ENCODE results near the gene GSTK1.

- TF ChIP-seq, protein P1, sequence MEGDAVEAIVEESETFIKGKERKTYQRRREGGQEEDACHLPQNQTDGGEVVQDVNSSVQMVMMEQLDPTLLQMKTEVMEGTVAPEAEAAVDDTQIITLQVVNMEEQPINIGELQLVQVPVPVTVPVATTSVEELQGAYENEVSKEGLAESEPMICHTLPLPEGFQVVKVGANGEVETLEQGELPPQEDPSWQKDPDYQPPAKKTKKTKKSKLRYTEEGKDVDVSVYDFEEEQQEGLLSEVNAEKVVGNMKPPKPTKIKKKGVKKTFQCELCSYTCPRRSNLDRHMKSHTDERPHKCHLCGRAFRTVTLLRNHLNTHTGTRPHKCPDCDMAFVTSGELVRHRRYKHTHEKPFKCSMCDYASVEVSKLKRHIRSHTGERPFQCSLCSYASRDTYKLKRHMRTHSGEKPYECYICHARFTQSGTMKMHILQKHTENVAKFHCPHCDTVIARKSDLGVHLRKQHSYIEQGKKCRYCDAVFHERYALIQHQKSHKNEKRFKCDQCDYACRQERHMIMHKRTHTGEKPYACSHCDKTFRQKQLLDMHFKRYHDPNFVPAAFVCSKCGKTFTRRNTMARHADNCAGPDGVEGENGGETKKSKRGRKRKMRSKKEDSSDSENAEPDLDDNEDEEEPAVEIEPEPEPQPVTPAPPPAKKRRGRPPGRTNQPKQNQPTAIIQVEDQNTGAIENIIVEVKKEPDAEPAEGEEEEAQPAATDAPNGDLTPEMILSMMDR (IDR thresholded peaks at IDR 0.05): no peak
- no peak for TF ChIP-seq POLR2A (IDR thresholded peaks at IDR 0.05)
These were observed 25.6 kb downstream of the GSTK1 start for GRCh38 chr7:143288836-143289235.

Measured in thyroid gland (tissue), 4 donors.